ENCODE measurements around the gene PPFIA4.

Gene PPFIA4

GRCh38 chr1:203088441-203088840 lies 62.1 kb downstream of the PPFIA4 start:
- no peaks in the 10 kb centered on the region for H3K36me3 ChIP-seq (replicated peaks in 1 of 2; ENCODE audit: control insufficient read depth in 2 of 2, insufficient read depth in 2 of 2, low read length in 2 of 2)
- peaks cover 0 to 4% of the 10 kb centered on the region in 2 donors for H3K4me1 ChIP-seq (ENCODE audit: control insufficient read depth in 2 of 2, insufficient read depth in 1 of 2, low read depth in 1 of 2, low read length in 2 of 2)
- no peak overlapping the region for H4K8ac ChIP-seq (ENCODE audit: low read depth, low read length)
- no peak overlapping the region for H2BK120ac ChIP-seq (ENCODE audit: low read depth, low read length)
- no peaks in the 10 kb centered on the region for H3K9me3 ChIP-seq (replicated peaks in 1 of 2; ENCODE audit: control insufficient read depth in 2 of 2, insufficient read depth in 1 of 2, low read depth in 1 of 2, low read length in 2 of 2)
- no peak overlapping the region for H2AK5ac ChIP-seq (ENCODE audit: low read depth, low read length)
- H3K4me3 ChIP-seq (ENCODE audit: low read length in 2 of 2), result no peak overlapping the region
- H3K23ac ChIP-seq (ENCODE audit: low read depth, low read length, poor library complexity), result no peak overlapping the region
- no peak overlapping the region for H4K91ac ChIP-seq (ENCODE audit: low read depth, low read length, poor library complexity)
- no peak overlapping the region for H2BK15ac ChIP-seq (ENCODE audit: low read length)
- no peak overlapping the region for H3K27ac ChIP-seq (replicated peaks; ENCODE audit: low read length)
- no peak overlapping the region for H3K18ac ChIP-seq (ENCODE audit: low read length)
- no peak overlapping the region for H2BK5ac ChIP-seq (ENCODE audit: low read length)
- H3K9ac ChIP-seq (ENCODE audit: low read depth, low read length, poor library complexity), result no peak overlapping the region
- H3K79me1 ChIP-seq (ENCODE audit: low read depth, low read length), result no peaks in the 10 kb centered on the region
- WGBS, 2 donors (ENCODE audit: extremely low coverage in 2 of 2, insufficient read length in 2 of 2, insufficient replicate concordance in 1 of 2), result no CpG with 5 or more reads among the region's 3 CpGs
- no peak overlapping the region for H3K14ac ChIP-seq (ENCODE audit: low read length)
- no peak overlapping the region for H2BK12ac ChIP-seq (ENCODE audit: low read length)
- no peak for DNase-seq (ENCODE audit: low spot score)
- no peak overlapping the region for H3K4ac ChIP-seq (ENCODE audit: low read length)
- peaks cover 0 to 6% (median 0%) of the 10 kb centered on the region in 3 experiments for H3K27me3 ChIP-seq (ENCODE audit: control insufficient read depth in 3 of 3, insufficient read depth in 3 of 3, low read depth in 1 of 3, low read length in 3 of 3)
- no peak overlapping the region for H2AFZ ChIP-seq (ENCODE audit: low read length)
- no peak overlapping the region for H3K4me2 ChIP-seq (ENCODE audit: insufficient read depth, low read length, poor library complexity, severe bottlenecking)

DNA sequence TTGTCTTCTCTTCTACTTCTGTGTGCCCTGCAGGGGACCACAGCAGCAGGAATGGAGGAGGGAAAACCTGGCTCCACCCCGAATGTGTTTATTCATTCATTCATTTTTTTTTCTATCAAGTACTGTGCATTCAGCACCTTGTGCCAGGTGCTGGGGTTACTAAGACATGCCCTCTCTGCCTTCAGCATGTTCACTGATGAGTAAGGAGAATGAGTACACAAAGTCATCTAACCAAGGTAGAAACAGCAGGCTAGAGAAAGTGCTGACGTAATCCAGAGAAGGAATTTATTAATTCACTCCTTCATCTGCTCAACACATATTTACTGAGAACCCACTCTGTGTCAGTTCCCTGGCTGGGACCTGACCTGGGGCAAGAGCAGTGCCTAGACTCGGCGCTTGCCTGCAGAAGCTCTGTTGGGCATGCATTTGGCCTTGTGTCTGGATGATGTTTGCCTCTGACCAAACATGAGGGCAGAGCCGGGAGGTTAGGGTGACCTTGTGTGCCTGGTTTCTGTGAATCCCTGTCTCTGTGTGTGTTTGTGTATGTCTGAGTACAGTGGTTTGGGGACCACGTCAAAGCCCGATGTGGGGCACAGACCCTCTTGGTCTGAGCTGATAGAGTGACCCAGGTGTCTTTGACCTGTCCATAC lies 62.8 kb downstream of the PPFIA4 start:
- no peak overlapping the region for H2AK5ac ChIP-seq (ENCODE audit: low read depth, low read length)
- no peak for DNase-seq (ENCODE audit: low spot score)

DNA sequence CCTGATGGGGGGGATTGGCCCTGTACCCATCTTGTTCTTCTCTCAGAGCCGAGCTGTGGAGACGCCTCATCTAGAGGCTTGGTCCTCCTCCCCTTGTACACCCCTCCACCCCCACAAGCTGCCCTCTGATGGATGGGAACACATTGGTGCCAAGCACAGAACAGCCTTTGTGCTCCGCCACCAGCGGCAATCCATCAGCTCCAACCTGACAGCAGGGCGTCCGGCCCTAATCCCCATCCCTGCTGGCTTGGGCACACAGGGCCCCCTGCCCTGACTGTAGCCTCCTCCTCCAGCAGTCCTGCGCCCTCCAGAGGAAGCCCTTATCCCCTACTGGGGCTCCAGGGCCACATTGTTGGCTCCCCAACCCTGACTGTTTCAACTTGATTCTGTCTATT lies 63.4 kb downstream of the PPFIA4 start:
- H3K27me3 ChIP-seq (ENCODE audit: control insufficient read depth in 3 of 3, insufficient read depth in 3 of 3, low read depth in 1 of 3, low read length in 3 of 3), result peaks cover 0 to 6% (median 0%) of the 10 kb centered on the region in 3 experiments

More for the DNA sequence above, 62.8 kb downstream of the PPFIA4 start:
- Histone ChIP-seq H3K36me3 (replicated peaks in 1 of 2; ENCODE audit: control insufficient read depth in 2 of 2, insufficient read depth in 2 of 2, low read length in 2 of 2) (no peaks in the 10 kb centered on the region), H2BK120ac (ENCODE audit: low read depth, low read length) (no peak overlapping the region), H2BK12ac (ENCODE audit: low read length) (no peak overlapping the region), H2BK5ac (ENCODE audit: low read length) (no peak overlapping the region), H4K91ac (ENCODE audit: low read depth, low read length, poor library complexity) (no peak overlapping the region), H3K4ac (ENCODE audit: low read length) (no peak overlapping the region), H3K4me1 (ENCODE audit: control insufficient read depth in 2 of 2, insufficient read depth in 1 of 2, low read depth in 1 of 2, low read length in 2 of 2) (peaks cover 0 to 4% of the 10 kb centered on the region in 2 donors), H3K27ac (replicated peaks; ENCODE audit: low read length) (no peak overlapping the region), H3K9ac (ENCODE audit: low read depth, low read length, poor library complexity) (no peak overlapping the region), H3K79me1 (ENCODE audit: low read depth, low read length) (no peaks in the 10 kb centered on the region), H3K23ac (ENCODE audit: low read depth, low read length, poor library complexity) (no peak overlapping the region), H2BK15ac (ENCODE audit: low read length) (no peak overlapping the region), H3K18ac (ENCODE audit: low read length) (peak overlapping the region; percentile 52), H3K14ac (ENCODE audit: low read length) (no peak overlapping the region), H2AFZ (ENCODE audit: low read length) (no peak overlapping the region), H3K9me3 (replicated peaks in 1 of 2; ENCODE audit: control insufficient read depth in 2 of 2, insufficient read depth in 1 of 2, low read depth in 1 of 2, low read length in 2 of 2) (no peaks in the 10 kb centered on the region), H3K4me3 (ENCODE audit: low read length in 2 of 2) (no peak overlapping the region), H3K27me3 (ENCODE audit: control insufficient read depth in 3 of 3, insufficient read depth in 3 of 3, low read depth in 1 of 3, low read length in 3 of 3) (peaks cover 0 to 6% (median 0%) of the 10 kb centered on the region in 3 experiments), H3K4me2 (ENCODE audit: insufficient read depth, low read length, poor library complexity, severe bottlenecking) (no peak overlapping the region), H4K8ac (ENCODE audit: low read depth, low read length) (no peak overlapping the region)
- WGBS, 2 donors (ENCODE audit: extremely low coverage in 2 of 2, insufficient read length in 2 of 2, insufficient replicate concordance in 1 of 2), result no CpG with 5 or more reads among the region's 7 CpGs

DNA sequence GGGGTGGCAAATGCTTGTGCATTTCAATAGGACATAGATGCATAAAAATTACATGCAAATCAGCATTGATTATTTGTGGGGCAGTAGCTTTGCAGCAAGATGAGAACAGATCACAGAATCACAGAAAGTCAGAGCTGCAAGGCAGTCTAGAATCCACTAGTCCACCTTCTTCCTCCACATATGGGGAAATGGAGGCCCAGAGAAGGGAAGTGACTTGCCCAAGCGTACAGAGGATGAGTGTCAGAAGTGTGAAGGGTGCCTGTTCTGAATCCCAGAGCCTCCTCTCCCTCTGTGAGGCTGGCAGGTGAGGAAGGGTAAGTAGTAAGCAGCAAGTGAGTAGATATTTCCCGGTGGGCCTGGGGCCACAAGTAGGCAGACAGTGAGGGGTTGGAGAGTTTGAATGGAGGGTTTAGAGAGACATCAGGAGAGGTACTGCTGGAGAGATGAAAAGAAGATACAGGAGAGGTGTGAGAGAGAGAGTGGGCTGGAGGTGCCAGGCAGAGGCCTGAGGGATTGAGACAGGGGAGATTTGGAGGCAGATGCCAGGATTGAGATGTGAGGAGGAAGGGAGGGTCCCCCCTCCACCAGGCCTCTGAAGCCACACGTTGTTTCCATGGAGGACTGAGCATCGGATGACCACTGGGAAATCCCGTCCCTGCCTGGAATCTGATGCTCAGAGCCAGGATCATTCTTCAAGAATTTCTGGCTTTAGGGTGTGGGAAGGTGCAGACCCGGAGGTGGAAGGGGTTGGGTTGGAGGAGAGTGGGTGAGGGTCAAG lies 64.3 kb downstream of the PPFIA4 start:
- Histone ChIP-seq H3K27ac (replicated peaks; ENCODE audit: low read length) (no peak overlapping the region), H3K4me1 (ENCODE audit: control insufficient read depth in 2 of 2, insufficient read depth in 1 of 2, low read depth in 1 of 2, low read length in 2 of 2) (peaks cover 0 to 4% of the 10 kb centered on the region in 2 donors), H2AK5ac (ENCODE audit: low read depth, low read length) (no peak overlapping the region), H3K4me3 (ENCODE audit: low read length in 2 of 2) (no peak overlapping the region), H3K4ac (ENCODE audit: low read length) (no peak overlapping the region), H3K36me3 (replicated peaks in 1 of 2; ENCODE audit: control insufficient read depth in 2 of 2, insufficient read depth in 2 of 2, low read length in 2 of 2) (no peaks in the 10 kb centered on the region), H3K18ac (ENCODE audit: low read length) (peak overlapping the region; percentile 23), H3K27me3 (ENCODE audit: control insufficient read depth in 3 of 3, insufficient read depth in 3 of 3, low read depth in 1 of 3, low read length in 3 of 3) (peaks cover 0 to 6% (median 0%) of the 10 kb centered on the region in 3 experiments), H2BK120ac (ENCODE audit: low read depth, low read length) (no peak overlapping the region), H4K91ac (ENCODE audit: low read depth, low read length, poor library complexity) (no peak overlapping the region), H3K4me2 (ENCODE audit: insufficient read depth, low read length, poor library complexity, severe bottlenecking) (no peak overlapping the region), H2BK5ac (ENCODE audit: low read length) (peak overlapping the region; percentile 30), H3K79me1 (ENCODE audit: low read depth, low read length) (no peaks in the 10 kb centered on the region), H2AFZ (ENCODE audit: low read length) (no peak overlapping the region), H3K9ac (ENCODE audit: low read depth, low read length, poor library complexity) (no peak overlapping the region), H3K23ac (ENCODE audit: low read depth, low read length, poor library complexity) (no peak overlapping the region), H4K8ac (ENCODE audit: low read depth, low read length) (no peak overlapping the region), H2BK15ac (ENCODE audit: low read length) (no peak overlapping the region), H2BK12ac (ENCODE audit: low read length) (no peak overlapping the region), H3K14ac (ENCODE audit: low read length) (no peak overlapping the region), H3K9me3 (replicated peaks in 1 of 2; ENCODE audit: control insufficient read depth in 2 of 2, insufficient read depth in 1 of 2, low read depth in 1 of 2, low read length in 2 of 2) (peaks cover 0 to 8% of the 10 kb centered on the region in 2 donors)
- no CpG with 5 or more reads among the region's 6 CpGs for WGBS, 2 donors (ENCODE audit: extremely low coverage in 2 of 2, insufficient read length in 2 of 2, insufficient replicate concordance in 1 of 2)
- no peak for DNase-seq (ENCODE audit: low spot score)

More for the DNA sequence above, 63.4 kb downstream of the PPFIA4 start:
- H3K4me3 ChIP-seq (ENCODE audit: low read length in 2 of 2), result no peak overlapping the region
- H3K18ac ChIP-seq (ENCODE audit: low read length), result peak overlapping the region; percentile 21
- H3K23ac ChIP-seq (ENCODE audit: low read depth, low read length, poor library complexity), result peak overlapping the region; percentile 50
- no peaks in the 10 kb centered on the region for H3K79me1 ChIP-seq (ENCODE audit: low read depth, low read length)
- H2BK15ac ChIP-seq (ENCODE audit: low read length), result no peak overlapping the region
- DNase-seq (ENCODE audit: low spot score), result no peak
- no CpG with 5 or more reads among the region's 7 CpGs for WGBS, 2 donors (ENCODE audit: extremely low coverage in 2 of 2, insufficient read length in 2 of 2, insufficient replicate concordance in 1 of 2)
- no peak overlapping the region for H2BK5ac ChIP-seq (ENCODE audit: low read length)
- H3K4me1 ChIP-seq (ENCODE audit: control insufficient read depth in 2 of 2, insufficient read depth in 1 of 2, low read depth in 1 of 2, low read length in 2 of 2), result peaks cover 0 to 4% of the 10 kb centered on the region in 2 donors
- H2AK5ac ChIP-seq (ENCODE audit: low read depth, low read length), result peak overlapping the region; percentile 20
- no peak overlapping the region for H2BK12ac ChIP-seq (ENCODE audit: low read length)
- H2AFZ ChIP-seq (ENCODE audit: low read length), result no peak overlapping the region
- no peak overlapping the region for H2BK120ac ChIP-seq (ENCODE audit: low read depth, low read length)
- peaks cover 0 to 4% of the 10 kb centered on the region in 2 donors for H3K9me3 ChIP-seq (replicated peaks in 1 of 2; ENCODE audit: control insufficient read depth in 2 of 2, insufficient read depth in 1 of 2, low read depth in 1 of 2, low read length in 2 of 2)
- H3K36me3 ChIP-seq (replicated peaks in 1 of 2; ENCODE audit: control insufficient read depth in 2 of 2, insufficient read depth in 2 of 2, low read length in 2 of 2), result no peaks in the 10 kb centered on the region
- no peak overlapping the region for H3K27ac ChIP-seq (replicated peaks; ENCODE audit: low read length)
- H4K8ac ChIP-seq (ENCODE audit: low read depth, low read length), result no peak overlapping the region
- no peak overlapping the region for H3K14ac ChIP-seq (ENCODE audit: low read length)
- H4K91ac ChIP-seq (ENCODE audit: low read depth, low read length, poor library complexity), result no peak overlapping the region
- H3K4me2 ChIP-seq (ENCODE audit: insufficient read depth, low read length, poor library complexity, severe bottlenecking), result no peak overlapping the region
- no peak overlapping the region for H3K4ac ChIP-seq (ENCODE audit: low read length)
- no peak overlapping the region for H3K9ac ChIP-seq (ENCODE audit: low read depth, low read length, poor library complexity)

Measured in neuronal stem cell (in vitro differentiated cells).